ENCODE measurements around the gene CCDC85C. TPM values are rescaled to one million over a fixed set of nuclear protein-coding genes. Genes with fewer than 3 reads are reported as not detected.

The CCDC85C gene
- total and polyA plus RNA-seq, 2 of the 8 experiments (the other 6 are each of a cell fraction or from before 2014, with no cell fraction given) = 16.8 to 35.8 TPM

DNA sequence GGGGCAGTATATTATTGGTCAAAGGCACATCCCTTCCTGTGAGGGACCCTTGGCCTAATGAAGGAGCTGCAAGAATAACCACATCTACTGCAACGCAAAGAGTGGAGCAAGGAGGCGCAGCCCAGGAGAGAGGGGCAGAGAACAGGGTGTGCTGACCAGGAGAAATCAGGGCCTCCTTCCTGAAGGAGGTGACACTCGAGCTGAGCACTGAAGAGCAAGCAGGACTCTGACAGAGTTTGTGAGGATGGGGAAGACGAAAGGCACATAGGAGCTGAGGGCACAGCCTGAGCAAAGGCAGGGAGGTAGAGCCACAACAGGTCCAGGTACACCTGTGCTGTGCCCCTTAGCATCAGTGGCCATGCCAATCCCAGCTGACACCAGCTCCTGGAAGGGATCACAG is 60.6 kb downstream of the CCDC85C start (continued):
- TF ChIP-seq, protein P1, sequence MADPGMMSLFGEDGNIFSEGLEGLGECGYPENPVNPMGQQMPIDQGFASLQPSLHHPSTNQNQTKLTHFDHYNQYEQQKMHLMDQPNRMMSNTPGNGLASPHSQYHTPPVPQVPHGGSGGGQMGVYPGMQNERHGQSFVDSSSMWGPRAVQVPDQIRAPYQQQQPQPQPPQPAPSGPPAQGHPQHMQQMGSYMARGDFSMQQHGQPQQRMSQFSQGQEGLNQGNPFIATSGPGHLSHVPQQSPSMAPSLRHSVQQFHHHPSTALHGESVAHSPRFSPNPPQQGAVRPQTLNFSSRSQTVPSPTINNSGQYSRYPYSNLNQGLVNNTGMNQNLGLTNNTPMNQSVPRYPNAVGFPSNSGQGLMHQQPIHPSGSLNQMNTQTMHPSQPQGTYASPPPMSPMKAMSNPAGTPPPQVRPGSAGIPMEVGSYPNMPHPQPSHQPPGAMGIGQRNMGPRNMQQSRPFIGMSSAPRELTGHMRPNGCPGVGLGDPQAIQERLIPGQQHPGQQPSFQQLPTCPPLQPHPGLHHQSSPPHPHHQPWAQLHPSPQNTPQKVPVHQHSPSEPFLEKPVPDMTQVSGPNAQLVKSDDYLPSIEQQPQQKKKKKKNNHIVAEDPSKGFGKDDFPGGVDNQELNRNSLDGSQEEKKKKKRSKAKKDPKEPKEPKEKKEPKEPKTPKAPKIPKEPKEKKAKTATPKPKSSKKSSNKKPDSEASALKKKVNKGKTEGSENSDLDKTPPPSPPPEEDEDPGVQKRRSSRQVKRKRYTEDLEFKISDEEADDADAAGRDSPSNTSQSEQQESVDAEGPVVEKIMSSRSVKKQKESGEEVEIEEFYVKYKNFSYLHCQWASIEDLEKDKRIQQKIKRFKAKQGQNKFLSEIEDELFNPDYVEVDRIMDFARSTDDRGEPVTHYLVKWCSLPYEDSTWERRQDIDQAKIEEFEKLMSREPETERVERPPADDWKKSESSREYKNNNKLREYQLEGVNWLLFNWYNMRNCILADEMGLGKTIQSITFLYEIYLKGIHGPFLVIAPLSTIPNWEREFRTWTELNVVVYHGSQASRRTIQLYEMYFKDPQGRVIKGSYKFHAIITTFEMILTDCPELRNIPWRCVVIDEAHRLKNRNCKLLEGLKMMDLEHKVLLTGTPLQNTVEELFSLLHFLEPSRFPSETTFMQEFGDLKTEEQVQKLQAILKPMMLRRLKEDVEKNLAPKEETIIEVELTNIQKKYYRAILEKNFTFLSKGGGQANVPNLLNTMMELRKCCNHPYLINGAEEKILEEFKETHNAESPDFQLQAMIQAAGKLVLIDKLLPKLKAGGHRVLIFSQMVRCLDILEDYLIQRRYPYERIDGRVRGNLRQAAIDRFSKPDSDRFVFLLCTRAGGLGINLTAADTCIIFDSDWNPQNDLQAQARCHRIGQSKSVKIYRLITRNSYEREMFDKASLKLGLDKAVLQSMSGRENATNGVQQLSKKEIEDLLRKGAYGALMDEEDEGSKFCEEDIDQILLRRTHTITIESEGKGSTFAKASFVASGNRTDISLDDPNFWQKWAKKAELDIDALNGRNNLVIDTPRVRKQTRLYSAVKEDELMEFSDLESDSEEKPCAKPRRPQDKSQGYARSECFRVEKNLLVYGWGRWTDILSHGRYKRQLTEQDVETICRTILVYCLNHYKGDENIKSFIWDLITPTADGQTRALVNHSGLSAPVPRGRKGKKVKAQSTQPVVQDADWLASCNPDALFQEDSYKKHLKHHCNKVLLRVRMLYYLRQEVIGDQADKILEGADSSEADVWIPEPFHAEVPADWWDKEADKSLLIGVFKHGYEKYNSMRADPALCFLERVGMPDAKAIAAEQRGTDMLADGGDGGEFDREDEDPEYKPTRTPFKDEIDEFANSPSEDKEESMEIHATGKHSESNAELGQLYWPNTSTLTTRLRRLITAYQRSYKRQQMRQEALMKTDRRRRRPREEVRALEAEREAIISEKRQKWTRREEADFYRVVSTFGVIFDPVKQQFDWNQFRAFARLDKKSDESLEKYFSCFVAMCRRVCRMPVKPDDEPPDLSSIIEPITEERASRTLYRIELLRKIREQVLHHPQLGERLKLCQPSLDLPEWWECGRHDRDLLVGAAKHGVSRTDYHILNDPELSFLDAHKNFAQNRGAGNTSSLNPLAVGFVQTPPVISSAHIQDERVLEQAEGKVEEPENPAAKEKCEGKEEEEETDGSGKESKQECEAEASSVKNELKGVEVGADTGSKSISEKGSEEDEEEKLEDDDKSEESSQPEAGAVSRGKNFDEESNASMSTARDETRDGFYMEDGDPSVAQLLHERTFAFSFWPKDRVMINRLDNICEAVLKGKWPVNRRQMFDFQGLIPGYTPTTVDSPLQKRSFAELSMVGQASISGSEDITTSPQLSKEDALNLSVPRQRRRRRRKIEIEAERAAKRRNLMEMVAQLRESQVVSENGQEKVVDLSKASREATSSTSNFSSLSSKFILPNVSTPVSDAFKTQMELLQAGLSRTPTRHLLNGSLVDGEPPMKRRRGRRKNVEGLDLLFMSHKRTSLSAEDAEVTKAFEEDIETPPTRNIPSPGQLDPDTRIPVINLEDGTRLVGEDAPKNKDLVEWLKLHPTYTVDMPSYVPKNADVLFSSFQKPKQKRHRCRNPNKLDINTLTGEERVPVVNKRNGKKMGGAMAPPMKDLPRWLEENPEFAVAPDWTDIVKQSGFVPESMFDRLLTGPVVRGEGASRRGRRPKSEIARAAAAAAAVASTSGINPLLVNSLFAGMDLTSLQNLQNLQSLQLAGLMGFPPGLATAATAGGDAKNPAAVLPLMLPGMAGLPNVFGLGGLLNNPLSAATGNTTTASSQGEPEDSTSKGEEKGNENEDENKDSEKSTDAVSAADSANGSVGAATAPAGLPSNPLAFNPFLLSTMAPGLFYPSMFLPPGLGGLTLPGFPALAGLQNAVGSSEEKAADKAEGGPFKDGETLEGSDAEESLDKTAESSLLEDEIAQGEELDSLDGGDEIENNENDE (IDR thresholded peaks at IDR 0.05; ENCODE audit: insufficient replicate concordance, low read length) = no peak
- TF ChIP-seq TBP (IDR thresholded peaks at IDR 0.05; ENCODE audit: low read depth, low read length) = no peak
- TF ChIP-seq GABPA (IDR thresholded peaks at IDR 0.05; ENCODE audit: borderline replicate concordance, insufficient read depth, low read length) = no peak
- no peak for TF ChIP-seq TAF1 (IDR thresholded peaks at IDR 0.05; ENCODE audit: low read depth, low read length)
- no peak for TF ChIP-seq BRCA1 (IDR thresholded peaks at IDR 0.05; ENCODE audit: low read depth, low read length)
- no peak for TF ChIP-seq SP2 (IDR thresholded peaks at IDR 0.05; ENCODE audit: low read length)
- no peak for TF ChIP-seq ZNF274 (IDR thresholded peaks at IDR 0.05; ENCODE audit: borderline replicate concordance, extremely low read depth, low read length)
- no peak for TF ChIP-seq NRF1 (IDR thresholded peaks at IDR 0.05; ENCODE audit: low read depth, low read length)
- no peak for TF ChIP-seq TCF12 (IDR thresholded peaks at IDR 0.05; ENCODE audit: low read depth, low read length)
- no peak for TF ChIP-seq SAP30 (IDR thresholded peaks at IDR 0.05; ENCODE audit: insufficient read depth, insufficient replicate concordance, low read length)
- TF ChIP-seq BCL11A (IDR thresholded peaks at IDR 0.05; ENCODE audit: low read depth in 2 of 2, low read length in 2 of 2) = no peak
- TF ChIP-seq SIRT6 (IDR thresholded peaks at IDR 0.05; ENCODE audit: low read length) = no peak
- TF ChIP-seq EGR1 (IDR thresholded peaks at IDR 0.05; ENCODE audit: borderline replicate concordance, low read depth, low read length) = no peak

All from H1 (cell line).